Gastroesophageal sphincter (tissue), 3 donors: ENCODE data around the gene UBA1.

ENCODE experiments used
- EP300 ChIP-seq: sonication (generic); formaldehyde crosslinking; IDR thresholded peaks from one replicate; pipeline ENCODE4 v1.6.1; 2017; ENCODE audit warnings: antibody characterized with exemption, mild to moderate bottlenecking
- POLR2A ChIP-seq, 2 donors: fragments of 450-650 bp; IDR thresholded peaks; one replicate each; pipeline ENCODE4 v1.6.1; 2017; ENCODE audit warnings: antibody characterized with exemption in 2 of 2, mild to moderate bottlenecking in 2 of 2, moderate library complexity in 1 of 2
- POLR2AphosphoS5 ChIP-seq: sonication (generic); formaldehyde crosslinking; IDR thresholded peaks from one replicate; pipeline ENCODE4 v1.6.1; 2017; ENCODE audit warnings: antibody characterized with exemption
- TF ChIP-seq, protein P1 (sequence below), 4 experiments: fragments of 200-600 bp in 2 of 4; fragments of 450-650 bp in 2 of 4; sonication (generic) in 1 of 4; IDR thresholded peaks; one replicate each; pipeline ENCODE4 v1.5.1; 2017 to 2019; ENCODE audit warnings: antibody characterized with exemption in 4 of 4, mild to moderate bottlenecking in 2 of 4, moderate library complexity in 2 of 4

- TF ChIP-seq, protein P1, sequence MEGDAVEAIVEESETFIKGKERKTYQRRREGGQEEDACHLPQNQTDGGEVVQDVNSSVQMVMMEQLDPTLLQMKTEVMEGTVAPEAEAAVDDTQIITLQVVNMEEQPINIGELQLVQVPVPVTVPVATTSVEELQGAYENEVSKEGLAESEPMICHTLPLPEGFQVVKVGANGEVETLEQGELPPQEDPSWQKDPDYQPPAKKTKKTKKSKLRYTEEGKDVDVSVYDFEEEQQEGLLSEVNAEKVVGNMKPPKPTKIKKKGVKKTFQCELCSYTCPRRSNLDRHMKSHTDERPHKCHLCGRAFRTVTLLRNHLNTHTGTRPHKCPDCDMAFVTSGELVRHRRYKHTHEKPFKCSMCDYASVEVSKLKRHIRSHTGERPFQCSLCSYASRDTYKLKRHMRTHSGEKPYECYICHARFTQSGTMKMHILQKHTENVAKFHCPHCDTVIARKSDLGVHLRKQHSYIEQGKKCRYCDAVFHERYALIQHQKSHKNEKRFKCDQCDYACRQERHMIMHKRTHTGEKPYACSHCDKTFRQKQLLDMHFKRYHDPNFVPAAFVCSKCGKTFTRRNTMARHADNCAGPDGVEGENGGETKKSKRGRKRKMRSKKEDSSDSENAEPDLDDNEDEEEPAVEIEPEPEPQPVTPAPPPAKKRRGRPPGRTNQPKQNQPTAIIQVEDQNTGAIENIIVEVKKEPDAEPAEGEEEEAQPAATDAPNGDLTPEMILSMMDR (IDR thresholded peaks at IDR 0.05): no peak
- TF ChIP-seq EP300 (no peak), POLR2A (IDR thresholded peaks at IDR 0.05) (no peak), POLR2AphosphoS5 (no peak)
These were observed 32.8 kb upstream of the UBA1 start for GRCh38 chrX:47160781-47161180.
